A673 (cell line): Measurements from ENCODE around the gene CTSC. TPM values are rescaled to one million over a fixed set of nuclear protein-coding genes. Genes with fewer than 3 reads are reported as not detected.

Source experiments
- BruUV-seq: library from RNA; stranded (reverse); fragments of 400-500 nt; replicated peaks from 2 replicates; lab custom pipeline; 2021; lab: Mats Ljungman, UMichigan
- CTCF ChIA-PET: fragments of 300-600 bp; sonication (Branson Sonifier 250); formaldehyde crosslinking; loops from one replicate; lab custom pipeline; 2022; ENCODE audit warnings: antibody characterized with exemption; lab: Charles Lee
- POLR2A ChIA-PET: fragments of 300-600 bp; sonication (Branson Sonifier 250); formaldehyde crosslinking; loops from one replicate; lab custom pipeline; 2022; ENCODE audit warnings: antibody characterized with exemption; ENCODE audit not compliant: low non-redundant PET; lab: Charles Lee
- DNase-seq: peaks from one replicate; pipeline ENCODE4 v3.0.0-alpha.2; 2015; ENCODE audit warnings: low spot score
- H3K27ac ChIP-seq: fragments of 200-600 bp; sonication (generic); 2 replicates; pipeline ENCODE4 v1.5.1; 2016; ENCODE audit warnings: mixed run types, low read depth, mild to moderate bottlenecking, mixed read lengths, antibody characterized with exemption, low read length; ENCODE audit not compliant: poor library complexity, severe bottlenecking
- H3K27me3 ChIP-seq: fragments of 200-600 bp; sonication (generic); replicated peaks from 2 replicates; pipeline ENCODE4 v1.6.1; 2017; ENCODE audit warnings: mixed run types, low read depth, mild to moderate bottlenecking, mixed read lengths, antibody characterized with exemption, low read length; ENCODE audit not compliant: insufficient read depth, poor library complexity
- H3K36me3 ChIP-seq: fragments of 200-600 bp; sonication (generic); 2 replicates; pipeline ENCODE4 v1.6.1; 2016; ENCODE audit warnings: mixed run types, mild to moderate bottlenecking, mixed read lengths, antibody characterized with exemption, low read length; ENCODE audit not compliant: insufficient read depth, poor library complexity, severe bottlenecking
- H3K4me1 ChIP-seq: fragments of 200-600 bp; sonication (generic); 2 replicates; pipeline ENCODE4 v1.6.1; 2017; ENCODE audit warnings: mixed run types, mild to moderate bottlenecking, mixed read lengths, antibody characterized with exemption, low read length; ENCODE audit not compliant: insufficient read depth, poor library complexity, severe bottlenecking
- H3K4me3 ChIP-seq: fragments of 200-600 bp; sonication (generic); 2 replicates; pipeline ENCODE4 v1.5.1; 2016; ENCODE audit warnings: low read depth, mixed run types, mild to moderate bottlenecking, mixed read lengths, low read length; ENCODE audit not compliant: poor library complexity, severe bottlenecking
- H3K9me3 ChIP-seq: fragments of 200-600 bp; sonication (generic); 2 replicates; pipeline ENCODE4 v1.6.1; 2016; ENCODE audit warnings: mixed run types, low read depth, mild to moderate bottlenecking, mixed read lengths, antibody characterized with exemption, low read length; ENCODE audit not compliant: poor library complexity, severe bottlenecking
- CTCF ChIP-seq: fragments of 300-800, 200-600 bp; sonication (generic); conservative IDR thresholded peaks from 2 replicates; pipeline ENCODE4 v1.5.1; 2017; ENCODE audit warnings: low read depth, mild to moderate bottlenecking, antibody characterized with exemption, low read length, moderate library complexity, mixed read lengths
- EZH2 ChIP-seq: fragments of 200-600 bp; sonication (generic); IDR thresholded peaks from 2 replicates; pipeline ENCODE4 v1.6.1; 2017; ENCODE audit warnings: borderline replicate concordance, low read depth, mild to moderate bottlenecking, mixed read lengths, antibody characterized with exemption, low read length; ENCODE audit not compliant: poor library complexity, severe bottlenecking
- intact Hi-C: fragments of 100-400 bp; cut with micrococcal nuclease; formaldehyde crosslinking; loops from one replicate; pipeline ENCODE4 v1.10.0; 2022; ENCODE audit not compliant: unreplicated experiment
- total RNA-seq: library from RNA; stranded (reverse); gene quantifications from 2 replicates; pipeline ENCODE4 v1.2.3, GENCODE V29; 2021

The CTSC gene
- total RNA-seq, 1 experiment from 2014 or later = 116 TPM

GRCh38 chr11:88312628-88313027 lies 24.9 kb downstream of the CTSC start:
- intact Hi-C loops = no loop called here
- BruUV-seq = no TSS peak
- no peaks in the 10 kb centered on the region for H3K4me1 ChIP-seq
- DNase-seq = no peak
- no peaks in the 10 kb centered on the region for H3K36me3 ChIP-seq
- H3K9me3 ChIP-seq = no peaks in the 10 kb centered on the region
- ChIA-PET POLR2A (interaction anchor here (0.7 kb wide), 1 partner anchor 113 kb away, joined by 4 read pairs; no protein-coding TSS in a partner anchor), CTCF (no interaction called here)
- H3K4me3 ChIP-seq = no peak overlapping the region
- no peak overlapping the region for H3K27ac ChIP-seq
- H3K27me3 ChIP-seq = no peaks in the 10 kb centered on the region
- TF ChIP-seq CTCF = no peak
- no peak for TF ChIP-seq EZH2

- intact Hi-C loops = no loop called here
- no peaks in the 10 kb centered on the region for H3K27me3 ChIP-seq
- ChIA-PET POLR2A (no interaction called here), CTCF (no interaction called here)
- no TSS peak for BruUV-seq
- no peak for TF ChIP-seq CTCF
- no peak for TF ChIP-seq EZH2
- no peak for DNase-seq
- no peaks in the 10 kb centered on the region for H3K36me3 ChIP-seq
- H3K27ac ChIP-seq = no peak overlapping the region
- no peak overlapping the region for H3K4me3 ChIP-seq
- no peaks in the 10 kb centered on the region for H3K9me3 ChIP-seq
- no peaks in the 10 kb centered on the region for H3K4me1 ChIP-seq
These were observed 27.3 kb downstream of the CTSC start for GRCh38 chr11:88310246-88310645.

GRCh38 chr11:88308576-88308975 lies 29.0 kb downstream of the CTSC start:
- ChIA-PET CTCF (no interaction called here), POLR2A (no interaction called here)
- no peaks in the 10 kb centered on the region for H3K4me1 ChIP-seq
- H3K4me3 ChIP-seq = no peak overlapping the region
- no TSS peak for BruUV-seq
- no peak overlapping the region for H3K27ac ChIP-seq
- DNase-seq = peak; percentile 70
- TF ChIP-seq CTCF (no peak), EZH2 (no peak)
- H3K36me3 ChIP-seq = no peaks in the 10 kb centered on the region
- no peaks in the 10 kb centered on the region for H3K27me3 ChIP-seq
- H3K9me3 ChIP-seq = no peaks in the 10 kb centered on the region
- intact Hi-C loops = no loop called here
